Activated gamma-delta T cell treated with Interleukin-2 at 50 U/mL for 16 hours (primary cell): ENCODE data around the gene USO1.
A peak's percentile ranks its signal among the peaks of the same experiment; 100 is the strongest.
"Not testable (repeated sequence)": the region's sequence is repeated elsewhere in the genome, so short reads cannot be mapped to it uniquely, and the experiment has no call there.

ENCODE experiments used
- DNase-seq: peaks from one replicate; pipeline ENCODE4 v3.0.0-alpha.2; 2020

Gene USO1, protein sequence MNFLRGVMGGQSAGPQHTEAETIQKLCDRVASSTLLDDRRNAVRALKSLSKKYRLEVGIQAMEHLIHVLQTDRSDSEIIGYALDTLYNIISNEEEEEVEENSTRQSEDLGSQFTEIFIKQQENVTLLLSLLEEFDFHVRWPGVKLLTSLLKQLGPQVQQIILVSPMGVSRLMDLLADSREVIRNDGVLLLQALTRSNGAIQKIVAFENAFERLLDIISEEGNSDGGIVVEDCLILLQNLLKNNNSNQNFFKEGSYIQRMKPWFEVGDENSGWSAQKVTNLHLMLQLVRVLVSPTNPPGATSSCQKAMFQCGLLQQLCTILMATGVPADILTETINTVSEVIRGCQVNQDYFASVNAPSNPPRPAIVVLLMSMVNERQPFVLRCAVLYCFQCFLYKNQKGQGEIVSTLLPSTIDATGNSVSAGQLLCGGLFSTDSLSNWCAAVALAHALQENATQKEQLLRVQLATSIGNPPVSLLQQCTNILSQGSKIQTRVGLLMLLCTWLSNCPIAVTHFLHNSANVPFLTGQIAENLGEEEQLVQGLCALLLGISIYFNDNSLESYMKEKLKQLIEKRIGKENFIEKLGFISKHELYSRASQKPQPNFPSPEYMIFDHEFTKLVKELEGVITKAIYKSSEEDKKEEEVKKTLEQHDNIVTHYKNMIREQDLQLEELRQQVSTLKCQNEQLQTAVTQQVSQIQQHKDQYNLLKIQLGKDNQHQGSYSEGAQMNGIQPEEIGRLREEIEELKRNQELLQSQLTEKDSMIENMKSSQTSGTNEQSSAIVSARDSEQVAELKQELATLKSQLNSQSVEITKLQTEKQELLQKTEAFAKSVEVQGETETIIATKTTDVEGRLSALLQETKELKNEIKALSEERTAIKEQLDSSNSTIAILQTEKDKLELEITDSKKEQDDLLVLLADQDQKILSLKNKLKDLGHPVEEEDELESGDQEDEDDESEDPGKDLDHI

GRCh38 chr4:75724066-75724866 is at the start of gene USO1:
Gene USO1, plus strand, starts transcription at chr4:75724577. Its CDS starts 243 bp downstream, at chr4:75724820.
- DNase-seq: peak; percentile 99

- DNase-seq: no peak
Measured at GRCh38 chr4:75675004-75675531, 49.3 kb upstream of the USO1 start.

GRCh38 chr4:75678473-75678872 is 45.9 kb upstream of the USO1 start:
- DNase-seq: no peak

GRCh38 chr4:75678965-75679364 is 45.4 kb upstream of the USO1 start:
- no peak for DNase-seq

GRCh38 chr4:75679876-75680575 is 44.4 kb upstream of the USO1 start:
- DNase-seq: no peak

GRCh38 chr4:75683482-75684155 is 40.8 kb upstream of the USO1 start:
- no peak for DNase-seq

- no peak for DNase-seq
Measured at GRCh38 chr4:75685546-75686189, 38.7 kb upstream of the USO1 start.

- DNase-seq: peak; percentile 38
Measured at GRCh38 chr4:75686346-75686745, 38.0 kb upstream of the USO1 start.

- not testable (repeated sequence) for DNase-seq
Measured at GRCh38 chr4:75687125-75687524, 37.3 kb upstream of the USO1 start.

DNA sequence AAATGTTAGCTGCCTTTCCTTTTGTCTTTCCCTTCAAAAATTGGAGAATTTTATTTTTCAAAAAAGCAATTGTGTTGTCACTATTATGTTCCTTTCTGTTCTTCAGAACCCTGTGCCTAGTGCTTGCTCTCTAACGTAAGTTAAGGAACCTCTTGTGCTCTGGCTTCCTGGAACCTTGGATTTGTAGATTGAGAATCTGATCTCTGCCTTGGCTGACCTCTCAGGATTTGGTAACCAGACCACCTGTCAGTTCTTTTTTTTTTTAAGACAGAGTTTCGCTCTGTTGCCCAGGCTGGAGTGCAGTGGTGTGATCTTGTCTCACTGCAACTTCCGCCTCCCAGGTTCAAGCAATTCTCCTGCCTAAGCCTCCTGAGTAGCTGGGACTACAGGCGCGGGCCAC is 32.3 kb upstream of the USO1 start:
- not testable (repeated sequence) for DNase-seq

DNA sequence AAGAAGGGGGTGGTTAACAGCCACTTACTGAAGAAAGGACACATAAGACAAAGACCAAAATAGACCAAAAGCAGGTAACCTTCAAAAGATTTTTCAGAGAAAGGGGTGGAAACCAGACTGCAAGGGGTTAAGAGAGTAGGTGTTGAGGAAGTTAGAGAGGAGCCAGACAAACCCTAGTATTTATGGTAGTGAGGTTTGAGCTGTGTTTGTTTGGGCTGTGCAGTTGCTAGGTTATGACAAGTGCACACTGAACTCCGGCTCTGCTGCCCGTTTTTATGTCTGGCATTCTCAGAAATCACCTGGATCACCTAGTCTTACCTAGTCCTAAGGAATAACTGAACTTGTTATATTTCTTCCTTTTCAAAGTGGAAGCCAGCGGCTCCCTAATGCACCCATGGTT is 28.3 kb upstream of the USO1 start:
- peak; percentile 6 for DNase-seq

GRCh38 chr4:75696581-75696980 is 27.8 kb upstream of the USO1 start:
- no peak for DNase-seq

DNA sequence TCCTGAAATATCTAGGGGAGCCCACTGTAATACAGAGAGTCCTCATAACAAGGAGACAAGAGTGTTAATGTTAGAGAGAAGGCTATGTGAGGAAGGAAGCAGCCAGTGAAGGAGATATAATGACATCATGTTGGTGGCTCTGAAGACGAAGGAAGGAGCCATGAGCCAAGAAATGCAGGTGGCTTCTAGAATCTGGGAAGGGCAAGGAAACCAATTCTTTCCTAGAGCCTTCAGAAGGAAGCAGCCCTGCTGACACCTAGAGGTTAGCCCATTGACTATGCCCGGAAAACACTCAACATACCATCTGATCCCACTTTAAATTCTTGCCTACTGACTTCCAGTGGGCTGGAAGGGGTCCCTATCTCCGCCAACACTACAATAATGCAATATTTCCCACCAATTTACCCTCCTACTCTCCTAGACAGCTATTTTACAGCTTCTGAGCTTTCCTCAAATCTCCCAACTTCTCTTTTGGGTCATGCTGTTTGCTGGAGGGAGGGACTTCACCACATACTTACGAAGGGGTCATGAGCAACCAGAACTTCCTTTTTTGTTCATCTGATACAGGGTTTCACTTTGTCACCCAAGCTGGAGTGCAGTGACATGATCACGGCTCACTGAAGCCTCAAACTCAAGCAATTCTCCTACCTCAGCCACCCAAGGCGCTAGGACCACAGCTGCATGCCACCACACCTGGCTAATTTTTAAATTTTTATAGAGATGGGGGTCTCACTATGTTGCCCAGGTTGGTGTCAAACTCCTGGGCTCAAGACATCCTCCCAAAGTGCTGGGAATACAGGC is 26.0 kb upstream of the USO1 start:
- DNase-seq: no peak

DNA sequence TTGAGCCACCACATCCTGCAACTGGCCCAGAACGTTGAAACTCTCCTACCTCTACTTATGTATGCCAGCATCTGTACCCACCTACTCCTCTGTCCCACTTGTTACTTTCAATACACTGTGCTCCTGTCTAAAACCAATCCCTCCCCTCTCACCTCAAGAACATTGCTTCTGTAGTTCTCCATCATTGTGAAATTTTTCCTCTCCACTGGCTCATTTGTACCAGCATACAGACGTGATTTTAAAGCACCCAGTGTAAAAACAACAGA is 25.5 kb upstream of the USO1 start:
- DNase-seq: no peak

GRCh38 chr4:75699299-75699698 is 25.1 kb upstream of the USO1 start:
- DNase-seq: no peak

DNA sequence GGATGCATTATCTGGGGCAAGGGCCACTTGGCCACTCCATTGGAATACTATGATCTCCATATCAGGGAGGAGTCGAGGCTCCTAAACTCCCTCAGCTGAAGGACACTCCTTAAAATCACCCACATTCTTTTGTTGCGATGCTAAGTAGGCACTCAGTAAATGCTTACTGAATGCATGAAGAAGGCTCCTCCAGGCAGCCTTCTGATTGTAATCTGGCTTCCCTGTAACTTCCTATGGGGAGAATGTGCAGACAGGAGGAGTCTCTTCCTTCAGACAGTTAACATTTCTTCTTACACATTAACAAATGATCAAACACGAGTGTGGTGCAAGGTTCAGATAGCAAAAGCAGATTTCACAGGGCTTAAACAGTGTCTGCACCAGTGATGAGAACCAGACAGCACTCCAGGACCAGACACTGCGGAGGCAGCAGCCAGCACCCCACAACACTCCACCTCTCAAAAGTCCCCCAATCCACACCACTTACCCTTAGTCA is 21.4 kb upstream of the USO1 start:
- no peak for DNase-seq

- no peak for DNase-seq
Measured at GRCh38 chr4:75705198-75705977, 19.0 kb upstream of the USO1 start.

DNA sequence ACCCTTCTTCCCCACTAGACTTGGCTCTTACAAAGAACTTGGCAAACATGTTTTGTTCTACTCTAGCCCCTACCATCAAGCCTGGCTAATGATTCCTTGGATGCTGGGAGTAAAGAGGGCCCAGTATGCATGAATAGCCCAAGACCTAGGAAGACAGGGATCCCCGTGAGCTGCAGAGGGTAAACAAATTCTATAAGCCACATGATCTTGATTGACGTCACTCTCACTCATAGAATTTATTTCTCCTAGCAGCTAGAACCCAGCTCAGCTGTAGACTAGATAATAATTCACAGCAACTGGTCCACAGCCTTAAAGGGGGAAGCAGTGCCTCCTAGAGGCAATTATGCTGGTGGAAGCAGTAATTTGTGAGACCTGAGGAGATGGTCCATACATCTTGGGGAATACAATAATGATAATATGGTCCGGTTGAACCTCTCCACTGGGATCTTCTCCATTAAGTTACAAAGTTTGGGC is 16.1 kb upstream of the USO1 start:
- peak; percentile 35 for DNase-seq

- no peak for DNase-seq
Measured at GRCh38 chr4:75710246-75710645, 14.1 kb upstream of the USO1 start.
